Amygdala (tissue), 56 donors: ENCODE measurements around the gene HSF5.

Experiments
- DNase-seq, 56 donors: peaks; one replicate each; lab custom pipeline; 2025; lab: John Stamatoyannopoulos, UW

HSF5 gene, protein sequence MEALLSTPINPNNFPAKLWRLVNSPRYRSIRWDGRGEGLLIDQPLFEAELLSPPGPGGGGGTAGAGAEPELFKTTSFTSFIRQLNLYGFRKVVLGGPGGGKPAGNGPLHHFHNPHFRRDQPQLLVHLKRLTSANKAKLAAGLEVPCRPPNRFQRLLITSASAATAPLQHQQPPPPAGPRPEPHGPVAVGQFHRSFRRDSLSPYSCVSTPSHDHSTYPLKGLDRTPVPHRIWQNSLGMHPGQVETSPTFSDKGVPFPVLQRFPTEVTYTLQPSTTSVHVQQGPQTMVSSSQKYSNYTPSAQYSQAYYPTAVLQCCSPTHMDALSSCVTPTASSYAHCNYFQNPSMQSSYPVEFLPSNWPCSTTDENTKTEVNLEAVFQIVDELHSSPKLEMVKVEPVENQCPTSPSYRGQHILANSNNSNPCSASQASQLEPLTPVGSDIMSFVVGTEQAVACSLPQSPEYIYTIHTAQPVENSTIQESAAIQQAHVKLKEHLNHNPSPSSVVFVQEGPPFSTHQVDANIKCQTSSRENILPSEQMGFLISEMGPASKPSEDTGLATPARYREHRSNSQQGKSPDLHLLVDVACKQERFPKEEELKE

DNA sequence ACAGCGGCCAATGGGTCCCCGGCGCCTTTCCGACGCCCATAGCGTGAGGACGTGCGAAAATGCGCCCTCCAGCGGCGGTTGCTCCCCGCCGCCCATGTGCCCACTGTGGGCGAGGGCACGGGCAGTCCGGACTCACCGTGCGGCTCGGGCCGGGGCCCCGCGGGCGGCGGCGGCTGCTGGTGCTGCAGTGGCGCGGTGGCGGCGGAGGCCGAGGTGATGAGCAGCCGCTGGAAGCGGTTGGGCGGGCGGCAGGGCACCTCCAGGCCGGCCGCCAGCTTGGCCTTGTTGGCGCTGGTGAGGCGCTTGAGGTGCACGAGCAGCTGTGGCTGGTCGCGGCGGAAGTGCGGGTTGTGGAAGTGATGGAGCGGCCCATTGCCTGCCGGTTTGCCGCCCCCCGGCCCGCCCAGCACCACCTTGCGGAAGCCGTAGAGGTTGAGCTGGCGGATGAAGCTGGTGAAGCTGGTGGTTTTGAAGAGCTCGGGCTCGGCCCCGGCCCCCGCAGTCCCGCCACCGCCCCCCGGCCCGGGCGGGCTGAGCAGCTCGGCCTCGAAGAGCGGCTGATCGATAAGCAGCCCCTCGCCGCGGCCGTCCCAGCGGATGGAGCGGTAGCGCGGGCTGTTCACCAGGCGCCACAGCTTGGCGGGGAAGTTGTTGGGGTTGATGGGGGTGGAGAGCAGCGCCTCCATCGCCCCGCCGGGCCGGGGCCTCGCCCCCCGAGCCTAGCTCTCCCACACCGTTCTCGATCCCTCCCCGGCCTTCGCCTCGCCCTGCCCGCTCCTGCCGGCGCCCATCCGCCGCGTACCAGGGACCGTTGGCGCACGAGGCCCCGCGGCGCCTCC is at the start of gene HSF5:
HSF5 (minus strand) TSS at position 820 of the 839 bp plus-strand sequence; CDS start at position 686, 134 bp downstream.
- DNase-seq = no peak

DNA sequence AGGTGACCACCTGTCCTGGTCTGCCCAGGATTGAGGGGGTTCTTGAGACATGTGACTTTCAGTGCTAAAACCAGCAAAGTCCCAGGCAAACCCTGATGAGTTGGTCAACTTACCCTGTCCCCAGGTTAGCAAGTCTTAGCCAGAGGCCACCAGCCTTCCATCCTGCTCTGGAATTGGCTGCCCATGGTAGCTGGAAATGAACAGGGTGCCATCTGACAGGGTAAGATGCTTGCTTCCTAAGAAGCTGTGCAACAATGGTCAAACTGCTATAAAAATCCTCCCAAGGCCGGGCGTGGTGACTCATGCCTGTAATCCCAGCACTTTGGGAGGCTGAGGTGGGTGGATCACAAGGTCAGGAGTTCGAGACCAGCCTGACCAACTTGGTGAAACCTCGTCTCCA is 49.1 kb upstream of the HSF5 start:
- no peak for DNase-seq

DNA sequence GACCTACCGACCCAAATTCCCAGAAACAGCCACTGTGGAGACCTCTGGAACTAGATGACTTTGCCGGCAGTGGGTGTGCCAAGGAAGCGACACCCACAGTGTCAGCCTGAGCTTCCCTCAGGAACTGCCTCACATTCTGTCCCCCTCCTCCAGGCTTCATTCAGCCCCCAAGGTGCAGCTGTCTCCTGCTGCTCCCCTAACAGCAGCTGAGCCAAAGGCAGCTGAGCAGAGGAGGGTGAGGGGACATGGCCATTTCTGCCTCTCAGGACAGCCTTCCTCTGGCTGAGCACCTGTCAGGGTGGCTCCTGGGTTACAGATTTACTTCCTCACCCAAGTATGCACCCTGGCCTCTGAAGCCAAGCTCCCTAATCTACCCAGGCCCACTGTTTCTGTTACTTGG is 48.3 kb upstream of the HSF5 start:
- DNase-seq = no peak

- DNase-seq = no peak
These were observed 47.2 kb upstream of the HSF5 start for GRCh38 chr17:58535431-58535830.

- DNase-seq = no peak
These were observed 46.8 kb upstream of the HSF5 start for GRCh38 chr17:58534901-58535421.

GRCh38 chr17:58534331-58534730 is 46.1 kb upstream of the HSF5 start:
- DNase-seq = no peak

DNA sequence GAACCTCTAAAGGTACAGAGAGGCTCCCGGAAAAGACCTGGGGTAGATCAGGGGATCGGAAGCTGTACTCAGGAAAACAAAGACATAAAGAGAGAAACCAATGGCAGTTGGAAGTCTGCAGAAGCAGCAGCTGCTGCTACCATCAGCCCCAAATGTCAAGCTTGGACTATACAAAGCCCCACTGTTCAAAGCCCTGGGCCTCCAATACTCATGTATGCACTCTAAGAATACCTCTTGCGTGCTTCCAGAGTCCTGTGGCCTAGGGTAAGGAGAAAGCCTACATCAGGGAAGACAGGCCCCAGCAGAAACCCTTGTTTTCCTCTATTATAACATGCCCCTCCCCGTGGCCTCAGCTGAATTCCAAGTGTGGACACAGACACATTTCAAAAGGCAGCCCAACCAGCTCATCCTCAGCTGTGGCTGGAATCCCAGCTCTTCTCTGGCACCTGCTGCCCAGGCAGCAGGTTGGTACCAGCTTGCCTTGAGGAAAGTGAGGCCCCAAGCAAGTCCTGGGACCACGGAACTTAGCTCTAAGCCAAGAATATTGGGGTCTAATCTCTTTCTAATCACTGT is 45.5 kb upstream of the HSF5 start:
- peak in 17 of 56 donors; percentile 25 to 64 (median 37) for DNase-seq

DNA sequence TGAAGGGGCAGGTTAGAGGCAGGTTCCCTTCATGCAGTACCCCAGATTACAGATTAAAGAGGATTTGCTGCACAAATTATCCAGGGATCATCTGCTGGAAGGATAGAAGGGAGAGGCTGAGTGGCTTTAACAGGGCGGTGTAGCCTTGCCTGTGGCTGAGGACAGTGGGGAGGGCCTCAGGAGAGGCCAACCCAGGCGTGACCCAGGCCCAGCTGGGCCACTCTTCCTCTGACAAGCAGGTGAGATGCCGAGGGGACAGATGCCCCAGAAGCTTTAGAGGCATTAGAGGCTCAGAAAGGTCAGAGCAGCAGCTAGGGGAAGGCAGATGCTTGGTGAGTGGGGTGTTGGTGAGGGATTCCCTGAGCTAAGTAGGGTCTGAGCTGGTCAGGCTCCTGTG is 44.3 kb upstream of the HSF5 start:
- DNase-seq = peak in 1 of 56 donors; percentile 31

GRCh38 chr17:58531661-58532554 is 43.7 kb upstream of the HSF5 start:
- DNase-seq = peak in 47 of 56 donors; percentile 26 to 90 (median 64)

DNA sequence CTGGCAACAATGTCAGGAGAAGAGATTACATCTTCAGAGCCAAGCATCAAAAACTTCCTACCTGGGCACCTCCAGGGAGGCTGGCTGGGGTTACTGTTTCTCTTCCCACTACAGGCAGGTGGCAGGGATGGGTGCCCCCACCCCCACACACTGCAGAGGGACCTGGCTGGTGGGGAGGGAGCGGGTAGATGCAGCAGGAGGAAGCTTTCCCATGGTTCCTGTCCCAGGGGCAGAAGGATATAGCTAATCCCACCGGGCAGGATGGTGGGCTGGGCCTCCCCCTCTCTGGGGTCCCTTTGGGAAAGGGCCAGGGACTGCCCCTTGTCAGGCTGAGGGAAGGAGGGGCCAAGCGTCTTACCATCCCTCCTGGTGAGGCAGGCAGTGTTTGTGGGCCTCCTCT is 42.9 kb upstream of the HSF5 start:
- peak in 5 of 56 donors; percentile 34 to 41 (median 36) for DNase-seq

DNA sequence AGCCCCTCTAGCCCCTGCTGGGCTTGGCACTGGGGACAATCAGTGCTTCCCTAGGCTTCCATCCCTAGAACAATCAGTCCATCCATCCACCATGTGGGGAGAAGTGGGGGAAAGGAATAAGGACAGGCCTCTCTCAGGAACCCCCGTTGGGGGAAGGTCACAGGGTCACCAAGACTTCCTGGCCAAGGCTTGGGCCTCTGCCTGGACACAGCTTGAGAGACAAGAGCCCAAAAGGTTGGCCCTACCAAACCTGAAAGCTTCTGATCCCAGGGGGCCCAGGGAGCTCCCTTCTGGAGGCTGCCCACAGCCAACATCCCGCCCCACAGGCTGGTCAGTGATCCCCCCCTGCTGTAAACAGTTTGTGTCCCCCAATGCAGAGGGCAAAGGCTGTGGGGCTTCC is 42.4 kb upstream of the HSF5 start:
- peak in 5 of 56 donors; percentile 18 to 43 (median 36) for DNase-seq

DNA sequence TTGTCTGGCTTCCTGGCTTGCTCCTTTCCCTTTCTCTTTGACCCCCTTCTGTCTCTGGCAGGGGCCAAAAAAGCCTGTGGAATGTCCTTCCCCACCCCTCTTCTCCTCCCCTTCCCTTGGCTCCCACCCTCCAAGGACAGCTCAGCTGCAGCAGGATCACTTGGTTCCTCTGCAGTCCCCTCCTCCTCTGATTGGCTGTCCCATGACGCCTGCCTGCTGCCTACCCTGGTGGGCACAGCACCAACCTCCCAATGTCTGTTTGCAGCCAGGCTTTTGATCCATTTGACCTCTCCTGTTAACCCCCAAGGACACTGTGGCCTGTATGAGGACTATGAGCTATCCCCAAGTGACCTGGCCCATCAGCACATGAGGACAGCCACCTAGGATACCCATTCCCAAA is 41.1 kb upstream of the HSF5 start:
- DNase-seq = peak in 52 of 56 donors; percentile 21 to 87 (median 66)

DNA sequence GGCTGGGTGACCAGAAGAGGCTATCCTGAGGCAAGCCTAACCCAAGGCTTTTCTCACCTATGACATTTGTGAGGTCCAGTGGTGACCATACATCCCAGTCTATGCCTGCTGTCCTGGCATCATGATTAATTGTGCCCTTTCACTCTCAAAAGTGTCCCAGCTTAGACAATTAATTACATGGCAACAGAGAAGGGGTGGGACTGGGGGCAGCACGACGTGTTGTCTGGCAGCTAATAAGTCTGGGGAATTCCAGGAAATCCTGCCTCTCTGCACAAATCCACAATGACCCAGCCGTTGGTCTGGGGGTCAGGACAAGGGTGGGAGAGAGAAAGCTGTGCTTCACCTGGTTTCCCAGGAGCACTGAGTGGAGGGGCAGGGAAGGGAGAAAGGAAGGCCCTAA is 40.2 kb upstream of the HSF5 start:
- DNase-seq = no peak

DNA sequence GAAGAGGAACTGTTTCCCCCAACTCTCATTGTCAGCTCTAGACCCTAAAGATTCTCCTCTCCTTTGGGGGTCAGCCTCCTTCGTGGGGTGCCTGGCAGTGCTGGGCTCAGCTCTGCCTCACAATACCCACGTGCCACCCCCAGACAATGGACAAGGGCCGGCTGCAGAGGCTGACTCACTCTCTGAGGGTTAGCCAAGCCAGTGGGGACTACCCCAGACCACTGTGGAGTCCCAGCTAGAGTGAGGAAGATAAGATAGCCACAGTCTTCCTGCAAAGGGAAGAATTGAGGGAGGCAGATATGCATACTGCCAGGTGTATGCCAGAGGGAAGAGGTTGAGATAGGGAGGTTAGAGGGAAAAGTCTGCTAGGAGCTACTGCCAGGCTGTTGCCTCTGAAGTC is 39.7 kb upstream of the HSF5 start:
- peak in 54 of 56 donors; percentile 44 to 93 (median 80) for DNase-seq

DNA sequence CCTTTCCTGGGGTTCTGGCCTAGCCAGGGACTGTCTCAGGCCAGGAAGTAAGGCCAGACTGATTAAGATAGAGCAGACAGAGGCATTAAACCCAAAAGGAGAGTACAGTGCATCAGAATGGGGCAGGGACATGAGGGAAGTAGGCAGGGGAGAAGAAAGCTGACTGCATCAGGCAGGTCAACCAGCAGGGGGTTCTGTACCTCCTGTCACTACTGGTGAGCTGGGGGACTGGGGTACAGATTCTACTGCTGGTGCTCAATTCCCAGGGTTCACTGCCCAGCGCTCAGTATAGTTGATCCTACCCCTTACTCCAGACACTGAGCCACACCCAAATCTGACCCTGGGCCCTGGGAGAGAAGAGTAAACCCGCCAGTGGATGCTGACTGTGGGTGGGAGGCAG is 39.1 kb upstream of the HSF5 start:
- DNase-seq = peak in 10 of 56 donors; percentile 18 to 62 (median 38)

- no peak for DNase-seq
These were observed 37.0 kb upstream of the HSF5 start for GRCh38 chr17:58525239-58525638.

- no peak for DNase-seq
These were observed 33.5 kb upstream of the HSF5 start for GRCh38 chr17:58521680-58522079.

DNA sequence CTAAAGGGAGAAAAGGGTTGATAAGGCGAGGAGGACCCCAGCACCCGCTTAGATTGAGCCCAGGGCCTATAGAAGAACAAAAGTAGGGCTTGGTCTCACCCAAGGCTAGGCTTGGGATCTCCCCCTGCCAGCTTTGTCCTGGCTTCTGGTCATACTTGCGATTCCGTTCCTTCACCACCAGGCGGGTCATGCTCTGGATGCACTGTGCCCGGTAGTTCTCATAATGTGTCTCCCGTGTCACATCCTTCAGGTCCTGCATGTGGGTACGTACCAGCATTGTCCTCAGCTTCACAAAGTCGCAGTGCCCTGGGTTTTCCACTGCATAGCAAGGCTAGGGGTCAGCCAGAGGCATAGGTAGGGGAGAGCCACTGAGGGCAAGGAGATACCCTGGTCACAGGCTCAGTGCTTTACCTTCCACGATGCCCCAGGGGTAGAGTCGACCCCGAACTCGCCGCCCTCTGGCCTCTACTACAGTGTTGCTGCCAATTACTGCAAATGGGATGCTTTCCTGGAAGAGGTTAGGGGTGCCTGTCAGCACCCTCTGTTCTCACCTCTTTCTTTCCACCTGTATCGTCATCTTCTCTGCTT is 32.7 kb upstream of the HSF5 start:
- DNase-seq = peak in 2 of 56 donors; percentile 17 to 42
